Erythroblast (primary cell): ENCODE data around the gene MNT.

ENCODE experiments used
- GATA1 ChIP-seq: IDR thresholded peaks from 2 replicates; pipeline ENCODE4 v1.6.1; 2011; ENCODE audit warnings: low read depth, mild to moderate bottlenecking, control low read depth, low read length, moderate library complexity
- POLR2A ChIP-seq: IDR thresholded peaks from 2 replicates; pipeline ENCODE4 v1.6.1; 2011; ENCODE audit warnings: mild to moderate bottlenecking, low read length

DNA sequence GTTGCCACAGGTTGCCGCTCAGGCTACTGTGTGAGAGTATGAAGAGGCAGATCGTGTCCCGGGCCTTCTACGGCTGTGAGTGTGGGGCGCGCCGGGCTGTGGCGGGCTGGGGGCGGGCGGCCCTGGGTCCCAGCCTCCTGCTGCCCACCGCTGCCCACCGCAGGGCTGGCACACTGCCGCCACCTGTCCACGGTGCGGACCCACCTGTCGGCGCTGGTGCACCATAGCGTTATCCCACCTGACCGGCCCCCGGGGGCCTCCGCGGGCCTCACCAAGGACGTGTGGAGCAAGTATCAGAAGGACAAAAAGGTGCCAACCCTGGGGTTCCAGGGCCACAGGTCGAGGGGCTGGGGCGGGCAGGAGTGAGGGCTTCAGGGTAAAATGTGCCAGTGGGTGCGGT, 28.7 kb downstream of the MNT start:
- TF ChIP-seq POLR2A (no peak), GATA1 (no peak)
